Sigmoid colon (tissue), 4 donors: ENCODE measurements around the gene TAOK2.

Experiments
- EP300 ChIP-seq, 4 donors: sonication (generic); formaldehyde crosslinking; IDR thresholded peaks; one replicate each; pipeline ENCODE4 v1.6.1; 2017; ENCODE audit warnings: antibody characterized with exemption in 4 of 4
- POLR2AphosphoS5 ChIP-seq, 4 donors: sonication (generic); formaldehyde crosslinking; IDR thresholded peaks; one replicate each; pipeline ENCODE4 v1.6.1; 2017; ENCODE audit warnings: antibody characterized with exemption in 4 of 4

- TF ChIP-seq POLR2AphosphoS5 (IDR thresholded peaks at IDR 0.05): no peak
- no peak for TF ChIP-seq EP300 (IDR thresholded peaks at IDR 0.05)
Observed at GRCh38 chr16:29971304-29971703, 2.4 kb upstream of the TAOK2 start.
